HG02870 (cell line): ENCODE data around the gene ANAPC4.
"Not testable (repeated sequence)": the region's sequence is repeated elsewhere in the genome, so short reads cannot be mapped to it uniquely, and the experiment has no call there.

Experiments
- ATAC-seq: cut with Tn5 transposase; IDR thresholded peaks from one replicate; pipeline ENCODE4 v1.9.1; 2021; ENCODE audit warnings: mild to moderate bottlenecking, moderate library complexity; ENCODE audit not compliant: unreplicated experiment

The ANAPC4 gene

GRCh38 chr4:25376754-25377571 lies at the start of gene ANAPC4:
Gene ANAPC4, plus strand, starts transcription at chr4:25377263. Its CDS starts 165 bp downstream, at chr4:25377428.
- ATAC-seq: peak; percentile 94

- ATAC-seq: not testable (repeated sequence)
Measured at GRCh38 chr4:25328463-25328862, 48.6 kb upstream of the ANAPC4 start.

DNA sequence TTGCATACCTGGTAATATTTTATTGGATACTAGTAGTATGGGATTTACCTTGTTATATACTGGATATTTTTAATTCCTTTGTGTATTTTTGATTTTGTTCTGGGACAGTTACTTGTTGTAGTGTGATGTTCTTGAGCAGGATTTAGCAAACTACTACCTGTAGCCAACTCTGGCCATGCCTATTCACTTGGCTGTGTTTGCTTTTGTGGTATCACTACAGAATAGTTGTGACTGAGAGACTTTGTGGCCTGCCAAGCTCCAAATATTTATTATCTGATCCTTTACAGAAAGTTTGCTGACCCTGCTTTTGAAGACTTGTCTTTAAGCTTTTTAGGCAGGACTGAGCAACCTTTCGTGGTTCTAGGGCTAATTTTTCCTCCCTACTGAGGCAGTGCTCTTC lies 46.7 kb upstream of the ANAPC4 start:
- ATAC-seq: peak; percentile 8

GRCh38 chr4:25330905-25331808 lies 45.9 kb upstream of the ANAPC4 start:
- ATAC-seq: peak; percentile 88

DNA sequence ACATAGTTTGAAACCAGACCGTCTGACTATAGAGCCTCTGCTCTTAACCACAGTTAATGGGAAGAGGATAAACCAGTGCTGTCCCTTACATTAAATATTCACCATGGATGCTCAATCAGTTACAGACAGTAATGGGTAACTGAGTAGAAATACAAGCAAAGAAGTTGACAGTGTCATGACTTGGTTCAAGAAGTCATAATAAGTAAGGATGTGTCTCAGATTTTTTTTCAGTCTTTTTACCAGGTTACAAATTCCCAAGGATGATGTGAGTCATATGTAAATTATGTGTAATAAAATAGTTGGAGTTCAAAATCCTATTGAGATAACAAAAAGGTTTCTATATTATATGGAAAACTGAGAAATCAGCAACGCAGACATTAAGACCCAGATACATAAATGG lies 33.4 kb upstream of the ANAPC4 start:
- ATAC-seq: no peak

GRCh38 chr4:25345744-25346143 lies 31.3 kb upstream of the ANAPC4 start:
- no peak for ATAC-seq

GRCh38 chr4:25346913-25347312 lies 30.1 kb upstream of the ANAPC4 start:
- ATAC-seq: peak; percentile 96

- no peak for ATAC-seq
Measured at GRCh38 chr4:25347473-25347872, 29.6 kb upstream of the ANAPC4 start.

DNA sequence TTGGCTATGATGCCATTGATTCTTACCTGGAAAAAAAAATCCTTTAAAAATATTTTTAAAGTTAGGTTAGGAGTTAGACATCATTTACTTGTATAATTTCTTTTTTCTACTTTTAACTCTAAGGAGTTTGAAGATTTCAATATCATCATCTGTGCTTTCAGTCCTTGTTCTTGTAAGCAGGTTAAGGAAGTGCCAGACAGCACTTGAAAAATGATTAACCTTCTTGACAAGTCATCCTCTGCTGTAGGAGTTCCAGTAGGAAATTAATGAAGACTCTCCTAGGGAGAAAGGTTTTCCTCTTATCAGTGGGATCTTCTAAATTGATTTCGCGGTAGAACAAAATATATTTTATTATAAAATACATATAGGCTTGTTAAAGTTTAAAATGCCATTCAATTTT lies 29.1 kb upstream of the ANAPC4 start:
- no peak for ATAC-seq

GRCh38 chr4:25350561-25350960 lies 26.5 kb upstream of the ANAPC4 start:
- ATAC-seq: no peak

- no peak for ATAC-seq
Measured at GRCh38 chr4:25351777-25352416, 25.2 kb upstream of the ANAPC4 start.

- no peak for ATAC-seq
Measured at GRCh38 chr4:25356068-25356467, 21.0 kb upstream of the ANAPC4 start.

GRCh38 chr4:25358515-25359275 lies 18.4 kb upstream of the ANAPC4 start:
- ATAC-seq: no peak

- no peak for ATAC-seq
Measured at GRCh38 chr4:25361253-25361652, 15.8 kb upstream of the ANAPC4 start.

- no peak for ATAC-seq
Measured at GRCh38 chr4:25367004-25367621, 9.9 kb upstream of the ANAPC4 start.

GRCh38 chr4:25367877-25368276 lies 9.2 kb upstream of the ANAPC4 start:
- no peak for ATAC-seq

DNA sequence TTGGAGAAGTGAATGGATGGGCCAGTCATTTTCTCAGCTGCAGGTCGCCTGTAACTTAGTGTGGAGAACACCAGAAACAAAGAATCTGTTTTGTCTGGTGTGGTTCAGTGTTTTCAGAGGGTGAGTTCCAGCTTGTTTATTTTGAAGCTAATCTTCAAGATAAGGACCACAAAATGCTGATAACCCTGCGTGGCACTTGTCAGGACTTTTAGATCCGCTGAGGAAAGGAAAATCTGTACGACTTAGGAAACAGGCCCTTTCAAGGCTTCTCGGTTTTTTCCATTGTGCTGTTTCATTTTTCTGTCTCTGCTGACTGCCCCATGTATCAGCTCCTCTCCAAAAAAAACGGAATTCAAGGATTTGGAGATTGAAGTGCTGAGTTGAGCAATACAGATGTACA lies 8.7 kb upstream of the ANAPC4 start:
- ATAC-seq: no peak

DNA sequence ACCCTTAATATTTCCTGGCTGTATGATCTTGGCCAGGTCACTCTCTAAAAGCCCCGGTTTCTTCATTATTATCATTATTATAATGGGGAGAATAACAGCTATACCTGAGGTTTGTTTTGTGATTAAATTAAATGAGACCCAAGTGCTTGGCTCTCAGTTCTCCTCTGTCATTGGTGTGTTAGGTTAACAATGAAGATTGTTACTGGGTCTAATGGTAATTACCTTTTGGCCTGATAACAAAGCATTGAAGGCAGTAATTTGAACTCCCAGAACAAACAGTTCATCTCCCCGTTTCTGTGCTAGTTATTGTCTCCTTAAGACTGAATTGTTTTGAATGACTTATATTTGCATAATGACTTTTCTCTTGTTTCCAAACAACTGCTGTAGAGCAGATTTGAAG lies 6.8 kb upstream of the ANAPC4 start:
- no peak for ATAC-seq

DNA sequence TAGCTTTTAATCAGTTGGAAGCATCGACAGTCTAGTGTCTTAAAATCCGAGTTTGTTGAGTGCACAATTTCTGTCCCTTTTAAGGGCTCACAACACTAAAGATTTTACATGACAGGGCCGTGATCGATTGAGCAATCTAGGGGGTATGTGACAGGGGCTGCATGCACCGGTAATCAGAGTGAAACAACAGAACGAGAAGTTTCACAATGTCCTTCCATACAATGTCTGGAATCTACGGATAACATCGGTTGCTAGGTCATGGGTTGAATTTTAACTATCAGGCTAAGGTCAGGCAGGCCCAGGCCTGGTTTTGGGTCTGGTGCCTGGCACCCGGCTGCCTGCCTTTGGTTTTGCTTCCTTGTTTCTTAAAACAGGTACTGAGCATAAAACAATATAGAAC lies 4.5 kb upstream of the ANAPC4 start:
- ATAC-seq: not testable (repeated sequence)
